HepG2 (cell line): ENCODE data around the gene AIP. TPM values are rescaled to one million over a fixed set of nuclear protein-coding genes. Genes with fewer than 3 reads are reported as not detected.

Experiments
- AHDC1 ChIP-seq: sonication (generic); formaldehyde crosslinking; IDR thresholded peaks from 2 replicates; pipeline ENCODE4 v1.5.1; 2020; ENCODE audit warnings: mild to moderate bottlenecking, missing genetic modification reagents, borderline replicate concordance
- BORCS8-MEF2B ChIP-seq: sonication (generic); formaldehyde crosslinking; IDR thresholded peaks from 2 replicates; pipeline ENCODE4 v1.8.0; 2022; ENCODE audit warnings: mild to moderate bottlenecking, missing genetic modification reagents
- MED8 ChIP-seq: sonication (generic); formaldehyde crosslinking; IDR thresholded peaks from 2 replicates; pipeline ENCODE4 v1.8.1; 2023; ENCODE audit warnings: mild to moderate bottlenecking, missing genetic modification reagents; ENCODE audit not compliant: insufficient replicate concordance
- MLX ChIP-seq: IDR thresholded peaks from 2 replicates; pipeline ENCODE4 v1.6.1; 2016
- POLR2A ChIP-seq, 2 experiments: IDR thresholded peaks; 2 replicates each; pipeline ENCODE4 v1.6.1; 2011; ENCODE audit warnings: low read depth in 2 of 2, low read length in 2 of 2, mild to moderate bottlenecking in 1 of 2, moderate library complexity in 1 of 2; ENCODE audit not compliant: insufficient read depth in 1 of 2
- POLR2AphosphoS2 ChIP-seq: IDR thresholded peaks from 2 replicates; pipeline ENCODE4 v1.6.1; 2011; ENCODE audit warnings: low read depth, low read length, improper control_type of control experiment
- PRDM15 ChIP-seq: sonication (generic); formaldehyde crosslinking; IDR thresholded peaks from 2 replicates; pipeline ENCODE4 v1.4.0; 2020; ENCODE audit warnings: missing genetic modification reagents
- RERE ChIP-seq: IDR thresholded peaks from 2 replicates; pipeline ENCODE4 v1.6.1; 2016; ENCODE audit warnings: low read depth, missing genetic modification reagents, missing compliant biosample characterization
- ZMYM4 ChIP-seq: sonication (generic); formaldehyde crosslinking; IDR thresholded peaks from 2 replicates; pipeline ENCODE4 v1.8.1; 2023; ENCODE audit warnings: mild to moderate bottlenecking, missing genetic modification reagents
- ZNF589 ChIP-seq: sonication (generic); formaldehyde crosslinking; conservative IDR thresholded peaks from 2 replicates; pipeline ENCODE4 v1.8.0; 2022; ENCODE audit warnings: mild to moderate bottlenecking, moderate library complexity, missing genetic modification reagents
- ZNF816 ChIP-seq: sonication (generic); formaldehyde crosslinking; IDR thresholded peaks from 2 replicates; pipeline ENCODE4 v1.8.0; 2022; ENCODE audit warnings: missing genetic modification reagents, mild to moderate bottlenecking, borderline replicate concordance
- ZSCAN12 ChIP-seq: sonication (generic); formaldehyde crosslinking; IDR thresholded peaks from 2 replicates; pipeline ENCODE4 v1.9.0; 2021; ENCODE audit warnings: mild to moderate bottlenecking, missing genetic modification reagents
- polyA plus RNA-seq, 8 experiments: library from polyadenylated mRNA; depleted of rRNA in 3 of 8; stranded (reverse) in 7 of 8; unstranded in 1 of 8; fragments of >200 nt; fragmentation: Illumina TruSeq in 4 of 8; extraction: Trizol in 4 of 8; gene quantifications; 2 replicates each; pipeline versions ENCODE4 v1.2.1 to v1.2.3, GENCODE V29; 2011 to 2016; ENCODE audit warnings: low read depth in 4 of 8, missing spikeins in 1 of 8, mixed read lengths in 1 of 8; ENCODE audit not compliant: insufficient read depth in 1 of 8
- total RNA-seq, 5 experiments: library from RNA; depleted of rRNA; stranded (reverse); fragments of >200 nt; fragmentation: Illumina TruSeq; extraction: Trizol; gene quantifications; 2 replicates each; pipeline ENCODE4 v1.2.3, GENCODE V29; 2016; ENCODE audit warnings: low read depth in 1 of 5

AIP gene
- total and polyA plus RNA-seq, 2 of the 13 experiments (the other 11 are each of a cell fraction or from before 2014, with no cell fraction given), result 51.8 to 110 TPM

GRCh38 chr11:67508486-67509121 lies 25.8 kb downstream of the AIP start (continued):
- TF ChIP-seq POLR2A (IDR thresholded peaks at IDR 0.05; ENCODE audit: insufficient read depth in 1 of 2, low read depth in 2 of 2, low read length in 2 of 2), result peak in 1 of 2 experiments; percentile 85; a peak in 2 of 4 replicates
- no peak for TF ChIP-seq POLR2AphosphoS2
- TF ChIP-seq ZNF816 (CRISPR knock-in tag), result peak; percentile 58; the same call in 1 of the 2 replicates
- no peak for TF ChIP-seq MED8
- no peak for TF ChIP-seq ZNF589 (CRISPR knock-in tag)
- no peak for TF ChIP-seq ZSCAN12 (CRISPR knock-in tag)
- TF ChIP-seq MLX (CRISPR knock-in tag), result no peak
- no peak for TF ChIP-seq PRDM15 (CRISPR knock-in tag)
- no peak for TF ChIP-seq RERE
- no peak for TF ChIP-seq AHDC1 (CRISPR knock-in tag)
- peak; percentile 23; the same call in 1 of the 2 replicates for TF ChIP-seq BORCS8-MEF2B (CRISPR knock-in tag)
- peak; percentile 39; the same call in 1 of the 2 replicates for TF ChIP-seq ZMYM4
